Lung (tissue), 12 donors: Measurements from ENCODE around the gene MBP. TPM values are rescaled to one million over a fixed set of nuclear protein-coding genes. Genes with fewer than 3 reads are reported as not detected.

ENCODE experiments used
- ATAC-seq: fragments of 200-7000 bp; cut with Tn5 transposase; one replicate; pipeline ENCODE4 v1.9.1; 2020; ENCODE audit warnings: moderate number of reproducible peaks; ENCODE audit not compliant: insufficient read depth, low FRiP score
- DNase-seq, 3 donors: peaks; one replicate each; pipeline ENCODE4 v3.0.0-alpha.2; 2013 to 2017
- H3K27ac ChIP-seq, 2 donors: one replicate each; pipeline ENCODE4 v1.5.1; 2013; ENCODE audit warnings: mild to moderate bottlenecking in 2 of 2, moderate library complexity in 2 of 2, control low read depth in 1 of 2, inconsistent platforms in 1 of 2, low read depth in 1 of 2, low read length in 1 of 2
- H3K27me3 ChIP-seq, 3 donors: one replicate each; pipeline ENCODE4 v1.5.1; 2013; ENCODE audit warnings: low read length in 2 of 3; ENCODE audit not compliant: control insufficient read depth in 3 of 3, insufficient read depth in 3 of 3
- H3K36me3 ChIP-seq, 4 donors: one replicate each; pipeline ENCODE4 v1.5.1; 2013; ENCODE audit warnings: low read length in 4 of 4, mild to moderate bottlenecking in 1 of 4, moderate library complexity in 1 of 4; ENCODE audit not compliant: control insufficient read depth in 4 of 4, insufficient read depth in 4 of 4
- H3K4me1 ChIP-seq, 5 donors: one replicate each; pipeline ENCODE4 v1.5.1; 2013; ENCODE audit warnings: low read length in 5 of 5, mild to moderate bottlenecking in 2 of 5, moderate library complexity in 1 of 5; ENCODE audit not compliant: control insufficient read depth in 5 of 5, insufficient read depth in 5 of 5
- H3K4me3 ChIP-seq: one replicate; pipeline ENCODE4 v1.5.1; 2013; ENCODE audit warnings: mild to moderate bottlenecking, control low read depth, moderate library complexity
- H3K9ac ChIP-seq, 2 donors: one replicate each; pipeline ENCODE4 v1.5.1; 2013; ENCODE audit warnings: low read length in 2 of 2, control low read depth in 1 of 2; ENCODE audit not compliant: insufficient read depth in 1 of 2
- H3K9me3 ChIP-seq, 4 donors: one replicate each; pipeline ENCODE4 v1.5.1; 2013; ENCODE audit warnings: low read length in 3 of 4, mild to moderate bottlenecking in 1 of 4, moderate library complexity in 1 of 4; ENCODE audit not compliant: control insufficient read depth in 4 of 4, insufficient read depth in 3 of 4
- WGBS, 2 donors: extraction: QIAGEN DNeasy Blood & Tissue Kit; methylation state at CpG; one replicate each; pipeline ENCODE4 v1.1.7; 2013; 5-methylcytosine and 5-hydroxymethylcytosine counted together
- polyA plus RNA-seq, 2 donors: library from polyadenylated mRNA; stranded (reverse); fragments of 200-250 nt; gene quantifications; one replicate each; pipeline ENCODE4 v1.2.1, GENCODE V29; 2013
- total RNA-seq, 2 donors: library from RNA; depleted of rRNA in 1 of 2; stranded (reverse); fragments of >200 nt in 1 of 2; gene quantifications; one replicate each; pipeline ENCODE4 v1.2.1, GENCODE V29; 2014 to 2021
- TF ChIP-seq, protein P1 (sequence below): IDR thresholded peaks from 2 replicates; pipeline ENCODE4 v1.5.1; 2012; ENCODE audit warnings: mild to moderate bottlenecking; ENCODE audit errors: control extremely low read depth, extremely low read depth
- donor health status: control.
- donor health status: control.
- donor health status: Bipolar disorder and iron deficiency.
- donor health status: healthy.
- donor health status: DM: yes; HTN: yes; CAD: no.

The MBP gene
- total and polyA plus RNA-seq, 4 donors: 15.6 to 64.1 (median 30.9) TPM

- no peak overlapping the region for H3K9ac ChIP-seq
- peaks cover 0 to 3% (median 0%) of the 10 kb centered on the region in 4 donors for H3K36me3 ChIP-seq
- no peak overlapping the region for H3K4me3 ChIP-seq
- no peak for ATAC-seq
- 62 to 63% methylated on average over 2 of the region's 2 CpGs for WGBS, 2 donors
- H3K4me1 ChIP-seq: peaks cover 0 to 23% (median 12%) of the 10 kb centered on the region in 5 donors
- H3K27me3 ChIP-seq: no peaks in the 10 kb centered on the region
- DNase-seq: no peak
- TF ChIP-seq, protein P1, sequence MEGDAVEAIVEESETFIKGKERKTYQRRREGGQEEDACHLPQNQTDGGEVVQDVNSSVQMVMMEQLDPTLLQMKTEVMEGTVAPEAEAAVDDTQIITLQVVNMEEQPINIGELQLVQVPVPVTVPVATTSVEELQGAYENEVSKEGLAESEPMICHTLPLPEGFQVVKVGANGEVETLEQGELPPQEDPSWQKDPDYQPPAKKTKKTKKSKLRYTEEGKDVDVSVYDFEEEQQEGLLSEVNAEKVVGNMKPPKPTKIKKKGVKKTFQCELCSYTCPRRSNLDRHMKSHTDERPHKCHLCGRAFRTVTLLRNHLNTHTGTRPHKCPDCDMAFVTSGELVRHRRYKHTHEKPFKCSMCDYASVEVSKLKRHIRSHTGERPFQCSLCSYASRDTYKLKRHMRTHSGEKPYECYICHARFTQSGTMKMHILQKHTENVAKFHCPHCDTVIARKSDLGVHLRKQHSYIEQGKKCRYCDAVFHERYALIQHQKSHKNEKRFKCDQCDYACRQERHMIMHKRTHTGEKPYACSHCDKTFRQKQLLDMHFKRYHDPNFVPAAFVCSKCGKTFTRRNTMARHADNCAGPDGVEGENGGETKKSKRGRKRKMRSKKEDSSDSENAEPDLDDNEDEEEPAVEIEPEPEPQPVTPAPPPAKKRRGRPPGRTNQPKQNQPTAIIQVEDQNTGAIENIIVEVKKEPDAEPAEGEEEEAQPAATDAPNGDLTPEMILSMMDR: no peak
- peak overlapping the region in 1 of 2 donors; percentile 3 for H3K27ac ChIP-seq
- no peaks in the 10 kb centered on the region for H3K9me3 ChIP-seq
Measured at GRCh38 chr18:77071061-77071460, 61.5 kb downstream of the MBP start.

GRCh38 chr18:77070627-77071026 is 62.0 kb downstream of the MBP start:
- ATAC-seq (no peak), DNase-seq (no peak)
- TF ChIP-seq, protein P1: no peak
- Histone ChIP-seq H3K36me3 (peaks cover 0 to 3% (median 0%) of the 10 kb centered on the region in 4 donors), H3K4me3 (no peak overlapping the region), H3K27me3 (no peaks in the 10 kb centered on the region), H3K4me1 (peaks cover 0 to 21% (median 12%) of the 10 kb centered on the region in 5 donors), H3K27ac (no peak overlapping the region), H3K9ac (no peak overlapping the region), H3K9me3 (no peaks in the 10 kb centered on the region)
- 83 to 92% methylated on average over 16 of the region's 16 CpGs for WGBS, 2 donors

DNA sequence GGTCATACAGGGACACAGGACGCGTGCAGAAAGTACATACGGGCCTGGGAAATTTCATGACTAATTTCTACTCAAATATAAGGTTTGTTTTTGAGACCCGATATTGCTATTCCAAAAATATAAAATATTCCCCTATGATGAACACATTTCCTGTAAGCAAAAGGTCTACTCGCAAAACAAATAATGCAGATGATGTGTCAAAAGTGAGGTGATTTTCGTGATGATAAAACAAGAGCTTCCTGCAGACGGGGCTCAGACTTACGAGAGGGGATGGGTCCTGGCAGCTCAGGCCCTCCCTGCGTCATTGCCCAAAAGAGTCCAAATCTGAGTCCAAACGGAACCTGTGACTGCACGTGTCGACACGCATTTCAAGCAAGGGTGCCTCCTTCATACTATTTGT is 62.7 kb downstream of the MBP start:
- DNase-seq (no peak), ATAC-seq (no peak)
- TF ChIP-seq, protein P1: no peak
- peaks cover 0 to 21% (median 12%) of the 10 kb centered on the region in 5 donors for H3K4me1 ChIP-seq
- H3K4me3 ChIP-seq: no peak overlapping the region
- H3K27ac ChIP-seq: peak overlapping the region in 1 of 2 donors; percentile 45
- H3K9me3 ChIP-seq: no peaks in the 10 kb centered on the region
- no peaks in the 10 kb centered on the region for H3K27me3 ChIP-seq
- H3K9ac ChIP-seq: no peak overlapping the region
- WGBS, 2 donors: 84 to 89% methylated on average over 13 of the region's 13 CpGs
- peaks cover 0 to 5% (median 0%) of the 10 kb centered on the region in 4 donors for H3K36me3 ChIP-seq

DNA sequence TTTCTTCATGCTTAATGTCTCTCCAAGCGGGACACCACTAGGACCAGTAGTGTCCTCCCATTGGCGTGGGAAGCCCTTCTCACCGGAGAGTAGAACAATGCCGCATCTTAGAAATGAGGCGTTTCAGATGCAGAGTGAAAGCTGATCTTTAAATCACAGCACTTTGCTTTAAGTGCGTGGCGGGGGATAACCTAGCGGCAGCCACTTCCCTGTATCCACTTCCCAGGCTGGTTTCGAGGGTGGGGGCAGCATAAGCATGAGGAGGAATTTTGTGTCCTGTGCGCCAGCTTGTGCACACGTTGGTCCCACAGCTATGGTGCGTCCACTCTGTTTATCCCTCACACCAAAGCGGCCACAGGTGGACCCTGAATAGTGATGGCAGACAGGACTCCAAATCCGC is 63.1 kb downstream of the MBP start:
- 90 to 92% methylated on average over 14 of the region's 14 CpGs for WGBS, 2 donors
- H3K9ac ChIP-seq: no peak overlapping the region
- H3K4me3 ChIP-seq: no peak overlapping the region
- ATAC-seq (no peak), DNase-seq (no peak)
- peaks cover 0 to 21% (median 12%) of the 10 kb centered on the region in 5 donors for H3K4me1 ChIP-seq
- H3K36me3 ChIP-seq: peaks cover 0 to 5% (median 0%) of the 10 kb centered on the region in 4 donors
- peak overlapping the region in 1 of 2 donors; percentile 45 for H3K27ac ChIP-seq
- H3K9me3 ChIP-seq: no peaks in the 10 kb centered on the region
- TF ChIP-seq, protein P1: no peak
- H3K27me3 ChIP-seq: no peaks in the 10 kb centered on the region
